HUDEP-2 (cell line): ENCODE measurements around the gene PDLIM5.
"Not testable (repeated sequence)": the region's sequence is repeated elsewhere in the genome, so short reads cannot be mapped to it uniquely, and the experiment has no call there.

Experiments used
- DNase-seq, 76 experiments: peaks; one replicate each; lab custom pipeline; 2025; ENCODE audit not compliant: unreplicated experiment in 76 of 76; lab: John Stamatoyannopoulos, UW

PDLIM5 gene

GRCh38 chr4:94583914-94584641 is 132.3 kb downstream of the PDLIM5 start:
- DNase-seq, result no peak

DNA sequence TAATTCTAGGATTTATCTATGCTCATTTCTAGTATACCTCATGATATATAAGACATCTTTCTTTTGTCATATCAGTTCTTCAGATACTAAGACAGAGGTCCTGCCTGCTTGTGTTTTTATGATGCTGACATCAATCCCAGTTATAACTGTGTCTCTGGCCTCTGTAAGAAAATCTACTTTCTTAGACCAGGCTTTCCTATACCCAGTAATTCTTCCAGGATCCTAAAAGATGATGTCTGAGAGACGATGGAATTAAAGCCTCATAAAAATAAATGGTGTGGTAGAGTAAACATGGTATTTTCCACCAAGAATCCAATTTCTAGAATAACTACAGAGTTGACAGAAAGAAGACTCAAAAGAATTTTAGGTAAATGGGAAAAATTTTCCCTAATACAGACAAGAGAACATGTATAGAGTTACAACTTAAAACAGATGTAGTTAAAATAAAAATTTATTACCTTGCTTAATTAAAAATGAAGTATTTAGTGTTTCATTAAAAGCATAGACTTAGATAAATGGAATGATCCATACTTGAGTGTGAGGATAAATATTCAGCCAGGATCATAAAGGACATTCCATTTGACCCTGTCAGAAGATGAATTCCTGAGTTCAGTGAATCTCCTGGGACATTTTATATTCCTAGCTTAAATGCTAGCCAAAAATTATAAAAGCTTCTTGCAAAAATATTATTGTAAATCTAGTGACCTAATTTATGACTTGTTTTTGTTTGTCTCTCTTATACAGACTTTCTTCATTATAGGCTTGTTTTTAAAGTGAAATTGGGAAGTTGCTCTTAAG is 137.4 kb downstream of the PDLIM5 start:
- no peak for DNase-seq

DNA sequence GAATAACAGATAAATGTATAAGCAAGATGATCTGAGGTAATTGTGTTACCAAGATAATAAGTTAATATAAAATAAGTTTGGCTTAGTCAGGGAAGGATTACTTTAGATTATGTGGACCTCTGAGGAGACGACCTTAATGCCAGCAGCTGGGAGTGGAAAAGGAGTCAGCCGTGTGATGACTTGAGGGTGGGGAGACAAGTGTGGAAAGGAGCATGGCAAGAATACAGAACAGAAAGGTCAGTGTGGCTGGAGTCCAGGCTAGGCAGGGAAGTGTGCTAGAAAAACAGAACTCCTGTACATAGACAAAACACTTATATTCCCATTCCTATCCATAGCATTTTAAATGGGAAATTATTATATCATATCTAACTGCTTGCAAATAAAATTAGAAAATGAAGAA is 138.8 kb downstream of the PDLIM5 start:
- DNase-seq, result no peak

GRCh38 chr4:94591289-94591688 is 139.5 kb downstream of the PDLIM5 start:
- no peak for DNase-seq

DNA sequence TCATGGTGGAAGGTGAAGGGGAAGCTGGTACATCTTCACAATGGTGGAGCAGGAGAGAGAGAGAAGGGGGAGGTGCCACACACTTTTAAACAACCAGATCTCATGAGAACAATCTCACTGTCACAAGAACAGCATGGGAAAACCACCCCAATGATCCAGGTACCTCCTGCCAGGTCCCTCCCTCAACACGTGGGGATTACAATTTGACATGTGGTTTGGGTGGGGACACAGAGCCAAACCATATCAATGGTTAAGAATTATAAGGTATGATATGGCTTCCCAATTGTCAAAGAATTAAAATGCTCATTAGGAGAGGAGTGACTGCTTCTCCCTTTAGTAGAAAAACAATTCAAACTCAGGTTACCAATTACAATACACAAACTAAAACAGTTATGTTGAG is 143.3 kb downstream of the PDLIM5 start:
- DNase-seq, result peak in 10 of 76 experiments; percentile 0 to 34 (median 9)

GRCh38 chr4:94595880-94596483 is 144.2 kb downstream of the PDLIM5 start:
- peak in 20 of 76 experiments; percentile 2 to 50 (median 19) for DNase-seq

DNA sequence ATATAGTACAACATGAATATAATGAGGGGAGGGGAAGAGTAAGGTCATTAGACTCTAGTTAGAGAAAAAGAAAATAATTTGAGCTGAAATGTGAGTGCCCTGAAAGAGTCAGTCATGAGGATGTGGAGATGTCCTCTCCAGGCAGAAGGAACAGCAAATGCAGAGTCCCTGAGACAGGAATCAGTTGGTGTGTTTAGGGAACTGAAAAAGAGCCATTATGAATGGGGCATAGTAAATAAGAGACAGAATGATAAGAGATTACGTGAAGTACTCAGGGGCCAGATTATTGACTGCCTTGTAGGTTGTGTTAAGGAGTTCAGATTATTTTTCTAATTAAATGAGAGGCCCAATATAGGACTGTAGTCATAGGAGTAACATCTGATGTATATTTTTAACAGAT is 147.0 kb downstream of the PDLIM5 start:
- no peak for DNase-seq

- DNase-seq, result no peak
Measured at GRCh38 chr4:94603170-94603747, 151.5 kb downstream of the PDLIM5 start.

GRCh38 chr4:94605241-94605805 is 153.6 kb downstream of the PDLIM5 start:
- no peak for DNase-seq

DNA sequence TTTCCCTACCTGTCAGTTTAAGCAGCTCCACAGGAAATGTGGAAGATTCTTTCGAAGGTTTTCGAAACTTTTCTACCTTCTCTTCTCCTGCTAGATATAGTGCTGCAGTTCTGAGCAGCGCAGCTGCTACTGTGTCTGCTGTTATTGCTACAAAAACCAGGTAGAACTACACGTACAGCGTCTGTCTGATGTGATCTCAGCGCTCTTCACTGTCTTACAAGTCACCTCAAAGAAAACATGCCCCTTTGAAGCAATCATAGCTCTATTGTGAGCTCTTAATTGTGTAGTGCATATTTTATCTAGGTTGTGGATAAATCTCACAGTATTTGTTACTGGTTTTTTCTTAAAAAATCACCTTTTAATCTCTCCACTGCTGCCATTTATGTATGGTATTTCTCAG is 158.4 kb downstream of the PDLIM5 start:
- DNase-seq, result no peak

GRCh38 chr4:94613248-94613647 is 161.5 kb downstream of the PDLIM5 start:
- no peak for DNase-seq

- DNase-seq, result no peak
Measured at GRCh38 chr4:94615451-94615850, 163.7 kb downstream of the PDLIM5 start.

GRCh38 chr4:94621491-94622080 is 169.8 kb downstream of the PDLIM5 start:
- DNase-seq, result peak in 19 of 76 experiments; percentile 1 to 51 (median 19)

DNA sequence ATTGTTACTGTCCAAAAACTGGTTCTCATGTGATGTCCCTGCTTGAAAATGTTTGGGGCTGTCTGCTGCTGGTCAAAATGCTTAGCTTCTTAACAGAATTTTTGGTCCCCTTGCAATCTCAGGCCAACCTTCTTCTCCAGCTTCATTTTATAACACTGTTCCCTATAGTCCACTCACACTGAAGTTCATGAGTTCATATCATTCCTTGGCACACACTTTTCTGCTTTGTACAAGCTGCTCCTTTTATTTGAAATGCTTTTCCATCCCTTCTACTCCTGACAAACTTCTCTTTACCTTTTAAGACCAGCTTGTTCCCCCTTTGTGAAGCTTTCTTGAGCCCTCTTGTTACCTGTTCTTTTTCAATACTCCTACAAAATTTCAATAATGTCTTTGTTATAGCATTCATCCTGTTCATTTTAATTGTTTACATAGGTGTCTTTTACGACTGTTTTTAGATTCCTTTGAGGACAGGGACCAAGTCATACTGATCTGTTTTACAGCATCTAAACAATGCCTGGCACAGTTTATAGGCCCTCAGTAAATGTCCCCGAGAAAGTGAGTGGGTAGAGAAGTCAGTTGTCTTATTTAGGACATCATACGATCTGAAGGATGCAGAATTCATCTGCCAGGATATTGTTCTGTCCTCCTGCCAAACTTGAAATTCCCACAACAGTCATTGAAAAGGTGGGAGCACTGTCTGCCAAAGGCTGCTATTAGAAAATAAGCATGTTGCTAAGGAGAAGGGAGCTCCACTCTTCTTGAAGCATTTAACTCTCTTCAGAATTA is 171.6 kb downstream of the PDLIM5 start:
- no peak for DNase-seq

- DNase-seq, result no peak
Measured at GRCh38 chr4:94626942-94627341, 175.2 kb downstream of the PDLIM5 start.

DNA sequence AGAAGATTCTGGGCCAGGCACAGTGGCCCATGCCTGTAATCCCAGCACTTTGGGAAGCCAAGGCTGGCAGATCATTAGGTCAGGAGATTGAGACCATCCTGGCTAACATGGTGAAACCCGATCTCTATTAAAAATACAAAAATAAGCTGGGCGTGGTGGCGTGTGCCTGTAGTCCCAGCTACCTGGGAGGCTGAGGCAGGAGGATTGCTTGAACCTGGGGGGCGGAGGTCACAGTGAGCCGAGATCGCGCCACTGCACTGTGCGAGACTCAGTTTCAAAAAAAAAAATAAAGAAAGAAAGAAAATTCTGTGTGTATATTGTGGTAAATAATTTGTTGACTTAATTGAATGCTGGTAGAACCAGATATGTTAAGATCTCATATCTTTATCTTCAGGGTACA is 177.3 kb downstream of the PDLIM5 start:
- DNase-seq, result not testable (repeated sequence)

GRCh38 chr4:94629837-94630236 is 178.1 kb downstream of the PDLIM5 start:
- DNase-seq, result no peak

GRCh38 chr4:94634271-94634670 is 182.5 kb downstream of the PDLIM5 start:
- DNase-seq, result no peak

GRCh38 chr4:94635177-94635576 is 183.4 kb downstream of the PDLIM5 start:
- no peak for DNase-seq

- DNase-seq, result no peak
Measured at GRCh38 chr4:94636004-94636403, 184.3 kb downstream of the PDLIM5 start.
